NCI-H2227 treated with DMSO at 0.1 percent for 48 hours (cell line): ENCODE measurements around the gene TEX13C.
"Not testable (repeated sequence)": the region's sequence is repeated elsewhere in the genome, so short reads cannot be mapped to it uniquely, and the experiment has no call there.

Experiments
- DNase-seq: peaks from one replicate; lab custom pipeline; 2025; lab: John Stamatoyannopoulos, UW

The TEX13C gene

GRCh38 chrX:125319646-125320521 is at the start of gene TEX13C:
TEX13C (plus strand) TSS chrX:125319871; CDS start chrX:125320120, 249 bp downstream.
- no peak for DNase-seq

- no peak for DNase-seq
These were observed 32.4 kb upstream of the TEX13C start for GRCh38 chrX:125287282-125287681.

- no peak for DNase-seq
These were observed 31.3 kb upstream of the TEX13C start for GRCh38 chrX:125288343-125288742.

GRCh38 chrX:125289209-125289608 is 30.5 kb upstream of the TEX13C start:
- no peak for DNase-seq

- DNase-seq: no peak
These were observed 29.8 kb upstream of the TEX13C start for GRCh38 chrX:125289920-125290319.

- no peak for DNase-seq
These were observed 28.5 kb upstream of the TEX13C start for GRCh38 chrX:125291124-125291523.

- DNase-seq: no peak
These were observed 25.6 kb upstream of the TEX13C start for GRCh38 chrX:125293850-125294780.

GRCh38 chrX:125295337-125295736 is 24.3 kb upstream of the TEX13C start:
- no peak for DNase-seq

GRCh38 chrX:125298871-125299270 is 20.8 kb upstream of the TEX13C start:
- no peak for DNase-seq

GRCh38 chrX:125306335-125306866 is 13.3 kb upstream of the TEX13C start:
- no peak for DNase-seq

GRCh38 chrX:125308653-125309052 is 11.0 kb upstream of the TEX13C start:
- DNase-seq: no peak

GRCh38 chrX:125319166-125319565 is 505 bp upstream of the TEX13C start:
- not testable (repeated sequence) for DNase-seq

GRCh38 chrX:125322431-125322830 is 2.8 kb downstream of the TEX13C start:
- DNase-seq: no peak

GRCh38 chrX:125326599-125326998 is 6.9 kb downstream of the TEX13C start:
- DNase-seq: no peak

- no peak for DNase-seq
These were observed 8.2 kb downstream of the TEX13C start for GRCh38 chrX:125327891-125328290.

GRCh38 chrX:125333583-125333982 is 13.9 kb downstream of the TEX13C start:
- no peak for DNase-seq

GRCh38 chrX:125340490-125340889 is 20.8 kb downstream of the TEX13C start:
- no peak for DNase-seq

- no peak for DNase-seq
These were observed 54.5 kb downstream of the TEX13C start for GRCh38 chrX:125374169-125374568.
